Lung (tissue), 12 donors: ENCODE data around the gene DOC2A. TPM values are rescaled to one million over a fixed set of nuclear protein-coding genes. Genes with fewer than 3 reads are reported as not detected.

Source experiments
- ATAC-seq: fragments of 200-7000 bp; cut with Tn5 transposase; one replicate; pipeline ENCODE4 v1.9.1; 2020; ENCODE audit warnings: moderate number of reproducible peaks; ENCODE audit not compliant: insufficient read depth, low FRiP score
- DNase-seq, 3 donors: peaks; one replicate each; pipeline ENCODE4 v3.0.0-alpha.2; 2013 to 2017
- H3K27ac ChIP-seq, 2 donors: one replicate each; pipeline ENCODE4 v1.5.1; 2013; ENCODE audit warnings: mild to moderate bottlenecking in 2 of 2, moderate library complexity in 2 of 2, control low read depth in 1 of 2, inconsistent platforms in 1 of 2, low read depth in 1 of 2, low read length in 1 of 2
- H3K27me3 ChIP-seq, 3 donors: one replicate each; pipeline ENCODE4 v1.5.1; 2013; ENCODE audit warnings: low read length in 2 of 3; ENCODE audit not compliant: control insufficient read depth in 3 of 3, insufficient read depth in 3 of 3
- H3K36me3 ChIP-seq, 4 donors: one replicate each; pipeline ENCODE4 v1.5.1; 2013; ENCODE audit warnings: low read length in 4 of 4, mild to moderate bottlenecking in 1 of 4, moderate library complexity in 1 of 4; ENCODE audit not compliant: control insufficient read depth in 4 of 4, insufficient read depth in 4 of 4
- H3K4me1 ChIP-seq, 5 donors: one replicate each; pipeline ENCODE4 v1.5.1; 2013; ENCODE audit warnings: low read length in 5 of 5, mild to moderate bottlenecking in 2 of 5, moderate library complexity in 1 of 5; ENCODE audit not compliant: control insufficient read depth in 5 of 5, insufficient read depth in 5 of 5
- H3K4me3 ChIP-seq: one replicate; pipeline ENCODE4 v1.5.1; 2013; ENCODE audit warnings: mild to moderate bottlenecking, control low read depth, moderate library complexity
- H3K9ac ChIP-seq, 2 donors: one replicate each; pipeline ENCODE4 v1.5.1; 2013; ENCODE audit warnings: low read length in 2 of 2, control low read depth in 1 of 2; ENCODE audit not compliant: insufficient read depth in 1 of 2
- H3K9me3 ChIP-seq, 4 donors: one replicate each; pipeline ENCODE4 v1.5.1; 2013; ENCODE audit warnings: low read length in 3 of 4, mild to moderate bottlenecking in 1 of 4, moderate library complexity in 1 of 4; ENCODE audit not compliant: control insufficient read depth in 4 of 4, insufficient read depth in 3 of 4
- WGBS, 2 donors: extraction: QIAGEN DNeasy Blood & Tissue Kit; methylation state at CpG; one replicate each; pipeline ENCODE4 v1.1.7; 2013; 5-methylcytosine and 5-hydroxymethylcytosine counted together
- polyA plus RNA-seq, 2 donors: library from polyadenylated mRNA; stranded (reverse); fragments of 200-250 nt; gene quantifications; one replicate each; pipeline ENCODE4 v1.2.1, GENCODE V29; 2013
- total RNA-seq, 2 donors: library from RNA; depleted of rRNA in 1 of 2; stranded (reverse); fragments of >200 nt in 1 of 2; gene quantifications; one replicate each; pipeline ENCODE4 v1.2.1, GENCODE V29; 2014 to 2021
- TF ChIP-seq, protein P1 (sequence below): IDR thresholded peaks from 2 replicates; pipeline ENCODE4 v1.5.1; 2012; ENCODE audit warnings: mild to moderate bottlenecking; ENCODE audit errors: control extremely low read depth, extremely low read depth
- donor health status: control.
- donor health status: control.
- donor health status: Bipolar disorder and iron deficiency.
- donor health status: healthy.
- donor health status: DM: yes; HTN: yes; CAD: no.

DOC2A gene
- total and polyA plus RNA-seq, 4 donors, result 1.4 to 8.7 (median 2.7) TPM

DNA sequence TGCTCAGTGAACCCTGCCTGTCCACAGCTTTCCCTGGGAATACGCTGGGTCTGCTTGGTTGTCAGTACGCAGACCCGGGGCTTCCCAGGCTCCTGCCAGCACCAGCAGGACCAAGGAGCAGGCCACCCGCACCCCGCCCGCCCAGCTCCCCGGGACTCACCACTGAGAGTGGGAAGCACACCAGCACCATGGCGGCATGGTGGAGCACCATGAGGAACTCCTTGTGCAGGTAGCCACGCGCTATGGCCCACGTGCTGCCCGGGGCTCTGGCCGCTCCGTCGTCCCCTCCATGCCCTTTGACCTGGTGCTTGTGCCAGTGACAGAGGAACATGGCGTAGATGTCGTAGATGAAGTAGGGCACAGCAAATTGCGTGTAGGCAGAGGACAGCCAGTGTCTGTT lies 15.6 kb upstream of the DOC2A start:
- H3K27me3 ChIP-seq, result peaks cover 0 to 27% (median 2%) of the 10 kb centered on the region in 3 donors
- H3K36me3 ChIP-seq, result no peaks in the 10 kb centered on the region
- ATAC-seq (no peak), DNase-seq (no peak)
- 85 to 93% methylated on average over 18 of the region's 18 CpGs for WGBS, 2 donors
- H3K4me1 ChIP-seq, result peaks cover 0 to 19% (median 2%) of the 10 kb centered on the region in 5 donors
- no peak overlapping the region for H3K9ac ChIP-seq
- TF ChIP-seq, protein P1, sequence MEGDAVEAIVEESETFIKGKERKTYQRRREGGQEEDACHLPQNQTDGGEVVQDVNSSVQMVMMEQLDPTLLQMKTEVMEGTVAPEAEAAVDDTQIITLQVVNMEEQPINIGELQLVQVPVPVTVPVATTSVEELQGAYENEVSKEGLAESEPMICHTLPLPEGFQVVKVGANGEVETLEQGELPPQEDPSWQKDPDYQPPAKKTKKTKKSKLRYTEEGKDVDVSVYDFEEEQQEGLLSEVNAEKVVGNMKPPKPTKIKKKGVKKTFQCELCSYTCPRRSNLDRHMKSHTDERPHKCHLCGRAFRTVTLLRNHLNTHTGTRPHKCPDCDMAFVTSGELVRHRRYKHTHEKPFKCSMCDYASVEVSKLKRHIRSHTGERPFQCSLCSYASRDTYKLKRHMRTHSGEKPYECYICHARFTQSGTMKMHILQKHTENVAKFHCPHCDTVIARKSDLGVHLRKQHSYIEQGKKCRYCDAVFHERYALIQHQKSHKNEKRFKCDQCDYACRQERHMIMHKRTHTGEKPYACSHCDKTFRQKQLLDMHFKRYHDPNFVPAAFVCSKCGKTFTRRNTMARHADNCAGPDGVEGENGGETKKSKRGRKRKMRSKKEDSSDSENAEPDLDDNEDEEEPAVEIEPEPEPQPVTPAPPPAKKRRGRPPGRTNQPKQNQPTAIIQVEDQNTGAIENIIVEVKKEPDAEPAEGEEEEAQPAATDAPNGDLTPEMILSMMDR, result no peak
- H3K9me3 ChIP-seq, result no peaks in the 10 kb centered on the region
- H3K27ac ChIP-seq, result no peak overlapping the region
- H3K4me3 ChIP-seq, result no peak overlapping the region

DNA sequence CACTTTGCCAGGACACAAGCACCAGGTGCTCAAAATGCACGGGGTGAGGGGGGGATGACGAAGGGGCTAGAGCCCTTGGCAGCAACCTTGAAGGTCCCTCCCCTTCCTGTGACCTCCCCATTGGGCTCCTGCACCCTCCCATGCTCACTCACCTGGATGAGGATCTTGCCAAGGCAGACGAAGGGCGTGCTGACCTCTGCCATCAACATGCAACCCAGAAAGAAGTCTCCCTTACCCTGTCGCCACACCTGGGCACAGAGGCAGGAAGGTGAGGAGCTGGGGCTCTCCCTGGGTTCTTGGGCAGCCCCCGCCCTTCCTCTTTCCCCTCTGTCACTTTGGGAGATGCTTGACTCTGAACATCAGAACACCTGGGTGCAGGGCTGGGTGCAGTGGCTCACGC lies 14.7 kb upstream of the DOC2A start:
- H3K4me1 ChIP-seq, result peaks cover 0 to 19% (median 0%) of the 10 kb centered on the region in 5 donors
- TF ChIP-seq, protein P1, result no peak
- H3K4me3 ChIP-seq, result no peak overlapping the region
- H3K9me3 ChIP-seq, result no peaks in the 10 kb centered on the region
- no peak for ATAC-seq
- no peaks in the 10 kb centered on the region for H3K36me3 ChIP-seq
- peaks cover 0 to 25% (median 2%) of the 10 kb centered on the region in 3 donors for H3K27me3 ChIP-seq
- 68 to 83% methylated on average over 7 of the region's 7 CpGs for WGBS, 2 donors
- H3K9ac ChIP-seq, result no peak overlapping the region
- DNase-seq, result no peak
- no peak overlapping the region for H3K27ac ChIP-seq

DNA sequence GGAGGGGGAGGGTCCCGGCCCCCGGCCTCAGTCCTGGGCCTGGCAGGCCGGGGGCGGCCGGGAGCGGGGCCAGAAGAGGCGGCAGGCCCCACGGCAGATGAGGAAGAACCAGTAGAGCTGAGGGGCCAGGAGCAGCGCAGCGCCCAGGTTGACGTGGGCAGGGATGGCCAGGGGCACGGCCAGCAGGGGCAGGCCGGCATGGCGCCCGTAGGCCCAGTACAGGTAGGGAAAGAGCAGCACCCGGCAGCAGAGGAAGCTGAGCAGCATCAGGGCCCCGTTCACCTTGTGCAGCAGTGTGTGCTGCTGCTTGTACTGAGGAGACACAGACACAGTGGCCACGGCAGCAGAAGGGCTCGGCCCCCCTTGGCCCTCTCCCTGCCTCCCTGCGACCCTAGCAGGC lies 14.3 kb upstream of the DOC2A start:
- TF ChIP-seq, protein P1, result no peak
- H3K4me3 ChIP-seq, result no peak overlapping the region
- H3K27me3 ChIP-seq, result peaks cover 0 to 24% (median 2%) of the 10 kb centered on the region in 3 donors
- H3K9ac ChIP-seq, result no peak overlapping the region
- H3K36me3 ChIP-seq, result no peaks in the 10 kb centered on the region
- no peak for ATAC-seq
- WGBS, 2 donors, result 64 to 76% methylated on average over 20 of the region's 20 CpGs
- peaks cover 0 to 19% (median 0%) of the 10 kb centered on the region in 5 donors for H3K4me1 ChIP-seq
- H3K27ac ChIP-seq, result no peak overlapping the region
- DNase-seq, result no peak
- no peaks in the 10 kb centered on the region for H3K9me3 ChIP-seq

DNA sequence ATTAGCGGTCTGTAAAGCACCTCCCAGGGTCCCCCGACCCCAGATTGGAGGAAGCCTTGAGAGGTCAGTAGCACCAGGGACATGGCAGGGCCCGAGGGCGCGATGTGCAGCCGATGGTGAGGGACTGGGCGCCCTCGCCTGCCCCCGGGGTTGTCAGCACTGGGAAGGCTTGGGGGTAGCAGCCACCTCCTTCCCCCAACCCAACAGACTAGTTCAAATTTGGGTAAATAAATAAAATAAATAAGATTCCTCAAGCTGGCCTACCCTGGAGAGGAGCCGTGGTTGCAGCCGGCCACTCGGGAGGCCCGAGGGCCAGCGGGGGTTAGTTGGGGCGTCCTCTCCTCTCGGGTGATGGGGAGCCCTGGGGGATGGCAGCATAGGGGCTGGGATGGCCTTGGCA lies 13.6 kb upstream of the DOC2A start:
- TF ChIP-seq, protein P1, result no peak
- 72 to 82% methylated on average over 16 of the region's 16 CpGs for WGBS, 2 donors
- DNase-seq (no peak), ATAC-seq (no peak)
- Histone ChIP-seq H3K4me3 (no peak overlapping the region), H3K9me3 (no peaks in the 10 kb centered on the region), H3K27me3 (peaks cover 0 to 18% (median 2%) of the 10 kb centered on the region in 3 donors), H3K9ac (no peak overlapping the region), H3K36me3 (no peaks in the 10 kb centered on the region), H3K4me1 (peaks cover 0 to 19% (median 0%) of the 10 kb centered on the region in 5 donors), H3K27ac (no peak overlapping the region)
